Daoy (cell line): Measurements from ENCODE around the gene TAS2R16. TPM values are rescaled to one million over a fixed set of nuclear protein-coding genes. Genes with fewer than 3 reads are reported as not detected.
"Not testable (repeated sequence)": the region's sequence is repeated elsewhere in the genome, so short reads cannot be mapped to it uniquely, and the experiment has no call there.

Experiments used
- DNase-seq: peaks from one replicate; pipeline ENCODE4 v3.0.0-alpha.2; 2015; ENCODE audit warnings: low read depth
- total RNA-seq: library from RNA; depleted of rRNA; stranded (reverse); fragments of >200 nt; shearing (Covaris generic); gene quantifications from 2 replicates; pipeline ENCODE4 v1.2.3, GENCODE V29; 2014; rRNA removed

Gene TAS2R16
- total RNA-seq, 1 experiment from 2014 or later: not detected

- no peak for DNase-seq
Measured at GRCh38 chr7:122974229-122974628, 21.3 kb downstream of the TAS2R16 start.

DNA sequence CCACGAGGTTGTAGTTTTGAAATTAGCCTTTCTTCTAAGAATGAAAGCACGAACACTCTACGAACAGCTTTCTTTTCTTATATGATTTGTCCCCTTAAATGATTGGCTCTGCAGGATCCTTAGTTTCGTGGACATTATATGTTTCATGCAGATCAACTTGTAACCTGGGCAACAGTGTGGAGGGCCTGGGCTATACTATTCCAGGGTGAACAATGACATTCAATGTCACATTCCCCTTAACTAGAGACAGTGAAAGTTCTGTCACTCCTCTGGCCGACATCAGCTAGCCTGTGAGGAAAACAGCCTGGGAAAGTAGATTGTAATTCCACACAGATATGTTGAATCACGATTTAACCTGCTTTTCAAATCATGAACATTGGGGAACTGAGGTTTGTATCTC, 23.4 kb downstream of the TAS2R16 start:
- DNase-seq: no peak

GRCh38 chr7:122970740-122971725, 24.5 kb downstream of the TAS2R16 start:
- DNase-seq: no peak

GRCh38 chr7:122968389-122968788, 27.1 kb downstream of the TAS2R16 start:
- DNase-seq: no peak

DNA sequence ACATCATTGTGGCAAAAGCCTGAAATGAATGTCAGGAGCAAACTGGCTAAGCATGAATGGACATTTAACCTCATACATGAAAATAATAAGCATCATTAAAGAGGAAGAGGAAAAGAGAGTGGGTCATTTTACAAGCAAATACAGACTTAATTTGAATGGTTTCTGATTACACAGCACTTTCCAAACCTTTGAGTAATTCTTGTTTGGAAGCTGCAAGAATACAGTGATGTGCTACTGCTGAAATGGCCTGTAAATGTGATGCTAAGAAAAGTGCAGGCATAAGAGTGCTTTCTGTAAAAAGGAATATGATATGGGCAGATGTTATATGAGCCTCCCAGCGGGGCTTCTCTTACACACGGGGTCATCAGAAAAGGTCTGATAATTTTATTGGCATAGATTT, 30.2 kb downstream of the TAS2R16 start:
- no peak for DNase-seq

DNA sequence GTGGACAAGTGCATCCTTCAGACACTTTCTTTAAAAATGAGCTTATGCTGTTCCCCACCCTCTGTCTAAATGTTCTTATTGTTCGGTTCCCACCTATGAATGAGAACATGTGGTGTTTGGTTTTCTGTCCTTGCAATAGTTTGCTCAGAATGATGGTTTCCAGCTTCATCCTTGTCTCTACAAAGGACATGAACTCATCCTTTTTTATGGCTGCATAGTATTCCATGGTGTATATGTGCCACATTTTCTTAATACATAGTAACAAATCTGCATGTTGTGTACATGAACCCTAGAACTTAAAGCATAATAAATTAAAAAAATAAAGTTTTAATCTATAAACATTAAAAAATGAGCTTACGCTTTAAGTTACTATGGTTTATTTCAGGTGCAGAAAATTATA, 41.8 kb downstream of the TAS2R16 start:
- DNase-seq: not testable (repeated sequence)

- DNase-seq: no peak
Measured at GRCh38 chr7:122951006-122951405, 44.5 kb downstream of the TAS2R16 start.

GRCh38 chr7:122949186-122949585, 46.3 kb downstream of the TAS2R16 start:
- DNase-seq: no peak

Other genes with a start within 250 kb of the TAS2R16 start
- gene CADPS2, start 109.2 kb downstream of the TAS2R16 start, total RNA-seq: 12.2 and 15.1 TPM in 2 replicates
- not detected in 2 replicates for gene SLC13A1, start 204.3 kb upstream of the TAS2R16 start, total RNA-seq